ENCODE measurements around the gene C6orf118.

- TF ChIP-seq CTCF (IDR thresholded peaks at IDR 0.05) (no peak), POLR2A (IDR thresholded peaks at IDR 0.05) (no peak)
These were observed 42.8 kb downstream of the C6orf118 start for GRCh38 chr6:165266621-165267020.
